Ishikawa (cell line): Measurements from ENCODE around the gene SERPINA1.

ENCODE experiments used
- EGR1 ChIP-seq: IDR thresholded peaks from 2 replicates; pipeline ENCODE4 v1.6.1; 2012
- TF ChIP-seq, protein P1 (sequence below): IDR thresholded peaks from 2 replicates; pipeline ENCODE4 v1.6.1; 2012; ENCODE audit warnings: low read depth, mild to moderate bottlenecking

DNA sequence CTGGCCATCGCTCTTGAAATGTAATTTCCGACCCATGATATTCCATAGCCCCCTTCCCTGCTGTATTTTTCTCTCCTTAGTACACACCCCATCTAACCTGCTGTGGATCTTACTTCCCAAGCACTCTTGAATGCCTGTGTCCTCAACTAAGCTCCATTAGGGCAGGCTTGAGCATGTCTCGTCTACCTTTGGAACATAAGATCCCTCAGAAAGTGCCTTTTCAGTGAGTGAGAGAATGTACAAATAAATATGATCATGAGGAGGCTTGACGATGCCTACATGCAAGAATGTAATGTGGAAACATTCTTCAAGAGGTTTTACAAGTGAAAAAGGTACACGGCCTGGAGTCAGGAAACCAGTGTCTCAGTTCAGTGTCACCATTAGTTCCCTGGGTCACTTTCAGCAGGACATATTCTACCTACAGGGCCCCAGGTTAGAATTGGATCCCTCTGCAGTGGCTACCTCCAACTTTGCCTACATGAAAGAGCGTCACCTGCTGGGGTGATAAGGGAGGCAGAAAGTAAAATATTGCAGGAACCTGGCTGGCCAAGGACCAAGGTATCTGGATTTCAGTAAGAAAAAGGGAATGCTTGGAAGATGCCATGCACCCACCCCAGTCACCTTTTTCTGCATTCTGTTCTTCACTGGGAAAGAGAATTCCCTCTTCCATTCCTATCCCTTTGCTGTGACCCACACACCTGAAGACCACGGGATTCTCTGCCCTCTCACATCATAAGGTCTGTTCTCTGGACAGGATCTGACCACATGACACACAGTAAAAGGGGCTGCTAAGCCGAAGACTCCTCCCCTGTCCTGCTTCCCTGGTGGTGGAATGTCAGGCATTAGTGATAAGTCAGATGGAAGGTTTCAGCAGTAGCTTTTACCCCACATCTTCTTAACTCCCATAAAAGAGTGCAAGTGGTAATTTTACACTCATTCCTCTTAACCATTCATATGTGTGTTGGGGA lies 24.6 kb upstream of the SERPINA1 start:
- TF ChIP-seq EGR1, result no peak
- TF ChIP-seq, protein P1, sequence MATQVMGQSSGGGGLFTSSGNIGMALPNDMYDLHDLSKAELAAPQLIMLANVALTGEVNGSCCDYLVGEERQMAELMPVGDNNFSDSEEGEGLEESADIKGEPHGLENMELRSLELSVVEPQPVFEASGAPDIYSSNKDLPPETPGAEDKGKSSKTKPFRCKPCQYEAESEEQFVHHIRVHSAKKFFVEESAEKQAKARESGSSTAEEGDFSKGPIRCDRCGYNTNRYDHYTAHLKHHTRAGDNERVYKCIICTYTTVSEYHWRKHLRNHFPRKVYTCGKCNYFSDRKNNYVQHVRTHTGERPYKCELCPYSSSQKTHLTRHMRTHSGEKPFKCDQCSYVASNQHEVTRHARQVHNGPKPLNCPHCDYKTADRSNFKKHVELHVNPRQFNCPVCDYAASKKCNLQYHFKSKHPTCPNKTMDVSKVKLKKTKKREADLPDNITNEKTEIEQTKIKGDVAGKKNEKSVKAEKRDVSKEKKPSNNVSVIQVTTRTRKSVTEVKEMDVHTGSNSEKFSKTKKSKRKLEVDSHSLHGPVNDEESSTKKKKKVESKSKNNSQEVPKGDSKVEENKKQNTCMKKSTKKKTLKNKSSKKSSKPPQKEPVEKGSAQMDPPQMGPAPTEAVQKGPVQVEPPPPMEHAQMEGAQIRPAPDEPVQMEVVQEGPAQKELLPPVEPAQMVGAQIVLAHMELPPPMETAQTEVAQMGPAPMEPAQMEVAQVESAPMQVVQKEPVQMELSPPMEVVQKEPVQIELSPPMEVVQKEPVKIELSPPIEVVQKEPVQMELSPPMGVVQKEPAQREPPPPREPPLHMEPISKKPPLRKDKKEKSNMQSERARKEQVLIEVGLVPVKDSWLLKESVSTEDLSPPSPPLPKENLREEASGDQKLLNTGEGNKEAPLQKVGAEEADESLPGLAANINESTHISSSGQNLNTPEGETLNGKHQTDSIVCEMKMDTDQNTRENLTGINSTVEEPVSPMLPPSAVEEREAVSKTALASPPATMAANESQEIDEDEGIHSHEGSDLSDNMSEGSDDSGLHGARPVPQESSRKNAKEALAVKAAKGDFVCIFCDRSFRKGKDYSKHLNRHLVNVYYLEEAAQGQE, result no peak
